ENCODE measurements around the gene RBP2. TPM values are rescaled to one million over a fixed set of nuclear protein-coding genes. Genes with fewer than 3 reads are reported as not detected.
A peak's percentile ranks its signal among the peaks of the same experiment; 100 is the strongest.

RBP2 gene
- total RNA-seq, 1 donor: not detected

- Histone ChIP-seq H3K36me3 (ENCODE audit: insufficient read depth, low read length) (no peaks in the 10 kb centered on the region), H3K4me2 (ENCODE audit: insufficient read depth, low read length) (no peak overlapping the region), H3K27ac (ENCODE audit: low read depth, low read length) (no peak overlapping the region), H3K4me3 (ENCODE audit: insufficient read depth, low read length) (no peak overlapping the region), H3K27me3 (ENCODE audit: insufficient read depth, low read length) (no peaks in the 10 kb centered on the region), H2AFZ (ENCODE audit: low read length) (no peak overlapping the region), H3K79me2 (ENCODE audit: insufficient read depth, low read length) (no peaks in the 10 kb centered on the region), H4K20me1 (ENCODE audit: insufficient read depth, low read length) (no peaks in the 10 kb centered on the region), H3K4me1 (ENCODE audit: insufficient read depth, low read length) (no peaks in the 10 kb centered on the region), H3K9me3 (ENCODE audit: low read depth, low read length) (no peaks in the 10 kb centered on the region)
- TF ChIP-seq, protein P1, sequence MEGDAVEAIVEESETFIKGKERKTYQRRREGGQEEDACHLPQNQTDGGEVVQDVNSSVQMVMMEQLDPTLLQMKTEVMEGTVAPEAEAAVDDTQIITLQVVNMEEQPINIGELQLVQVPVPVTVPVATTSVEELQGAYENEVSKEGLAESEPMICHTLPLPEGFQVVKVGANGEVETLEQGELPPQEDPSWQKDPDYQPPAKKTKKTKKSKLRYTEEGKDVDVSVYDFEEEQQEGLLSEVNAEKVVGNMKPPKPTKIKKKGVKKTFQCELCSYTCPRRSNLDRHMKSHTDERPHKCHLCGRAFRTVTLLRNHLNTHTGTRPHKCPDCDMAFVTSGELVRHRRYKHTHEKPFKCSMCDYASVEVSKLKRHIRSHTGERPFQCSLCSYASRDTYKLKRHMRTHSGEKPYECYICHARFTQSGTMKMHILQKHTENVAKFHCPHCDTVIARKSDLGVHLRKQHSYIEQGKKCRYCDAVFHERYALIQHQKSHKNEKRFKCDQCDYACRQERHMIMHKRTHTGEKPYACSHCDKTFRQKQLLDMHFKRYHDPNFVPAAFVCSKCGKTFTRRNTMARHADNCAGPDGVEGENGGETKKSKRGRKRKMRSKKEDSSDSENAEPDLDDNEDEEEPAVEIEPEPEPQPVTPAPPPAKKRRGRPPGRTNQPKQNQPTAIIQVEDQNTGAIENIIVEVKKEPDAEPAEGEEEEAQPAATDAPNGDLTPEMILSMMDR (IDR thresholded peaks at IDR 0.05; ENCODE audit: extremely low read depth, low read depth, low read length): no peak
- peak; percentile 23 for DNase-seq (ENCODE audit: insufficient read length, low spot score, missing footprints)
Measured at GRCh38 chr3:139448104-139448503, 28.2 kb downstream of the RBP2 start.

DNA sequence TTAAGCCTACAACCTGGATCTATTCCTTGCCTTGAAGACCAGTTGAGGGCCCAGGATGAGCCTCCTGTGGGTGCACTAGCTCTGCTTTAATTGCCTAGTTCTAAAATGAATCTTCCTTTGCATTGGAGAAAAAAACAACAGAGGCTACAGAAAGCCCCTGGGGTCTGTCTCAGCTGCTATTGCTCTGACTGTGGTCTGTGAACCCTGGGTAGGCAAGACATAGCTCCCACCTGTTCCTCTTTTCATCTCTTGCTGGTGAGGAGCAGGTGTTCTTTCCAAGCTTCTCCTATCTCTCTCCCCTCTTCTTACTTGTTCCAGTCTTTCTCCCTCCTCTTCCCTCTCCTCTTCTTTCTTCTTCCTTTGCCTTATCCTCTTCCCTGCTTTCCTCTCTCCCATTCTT lies 28.8 kb downstream of the RBP2 start:
- Histone ChIP-seq H4K20me1 (ENCODE audit: insufficient read depth, low read length) (no peaks in the 10 kb centered on the region), H3K4me1 (ENCODE audit: insufficient read depth, low read length) (no peaks in the 10 kb centered on the region), H3K27me3 (ENCODE audit: insufficient read depth, low read length) (no peaks in the 10 kb centered on the region), H3K4me3 (ENCODE audit: insufficient read depth, low read length) (no peak overlapping the region), H3K9me3 (ENCODE audit: low read depth, low read length) (no peaks in the 10 kb centered on the region), H3K79me2 (ENCODE audit: insufficient read depth, low read length) (no peaks in the 10 kb centered on the region), H3K36me3 (ENCODE audit: insufficient read depth, low read length) (no peaks in the 10 kb centered on the region), H3K27ac (ENCODE audit: low read depth, low read length) (no peak overlapping the region), H2AFZ (ENCODE audit: low read length) (no peak overlapping the region), H3K4me2 (ENCODE audit: insufficient read depth, low read length) (no peak overlapping the region)
- TF ChIP-seq, protein P1 (IDR thresholded peaks at IDR 0.05; ENCODE audit: extremely low read depth, low read depth, low read length): no peak
- no peak for DNase-seq (ENCODE audit: insufficient read length, low spot score, missing footprints)

DNA sequence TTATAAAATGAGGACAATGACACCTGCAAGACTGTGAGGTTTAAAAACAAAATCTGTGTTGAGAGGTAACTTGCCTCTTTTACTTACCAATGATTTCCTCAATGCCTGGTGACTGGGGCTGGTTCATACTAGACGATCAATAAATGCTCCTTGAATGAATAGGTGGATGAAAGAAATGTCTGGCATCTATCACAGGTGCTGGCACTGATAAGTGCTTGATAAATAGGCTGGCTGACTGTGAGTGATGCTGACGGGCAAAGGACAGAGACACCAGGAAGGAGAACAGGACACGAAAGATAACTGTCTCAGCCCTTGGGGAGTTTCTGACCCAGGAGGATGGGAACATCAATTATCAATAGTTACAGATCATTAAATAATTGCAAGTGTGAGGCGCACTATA lies 31.9 kb downstream of the RBP2 start:
- Histone ChIP-seq H3K79me2 (ENCODE audit: insufficient read depth, low read length) (no peaks in the 10 kb centered on the region), H3K27me3 (ENCODE audit: insufficient read depth, low read length) (no peaks in the 10 kb centered on the region), H3K27ac (ENCODE audit: low read depth, low read length) (no peak overlapping the region), H3K36me3 (ENCODE audit: insufficient read depth, low read length) (no peaks in the 10 kb centered on the region), H4K20me1 (ENCODE audit: insufficient read depth, low read length) (no peaks in the 10 kb centered on the region), H3K9me3 (ENCODE audit: low read depth, low read length) (no peaks in the 10 kb centered on the region), H3K4me2 (ENCODE audit: insufficient read depth, low read length) (no peak overlapping the region), H3K4me1 (ENCODE audit: insufficient read depth, low read length) (no peaks in the 10 kb centered on the region), H3K4me3 (ENCODE audit: insufficient read depth, low read length) (no peak overlapping the region), H2AFZ (ENCODE audit: low read length) (no peak overlapping the region)
- DNase-seq (ENCODE audit: insufficient read length, low spot score, missing footprints): no peak
- TF ChIP-seq, protein P1 (IDR thresholded peaks at IDR 0.05; ENCODE audit: extremely low read depth, low read depth, low read length): no peak

DNA sequence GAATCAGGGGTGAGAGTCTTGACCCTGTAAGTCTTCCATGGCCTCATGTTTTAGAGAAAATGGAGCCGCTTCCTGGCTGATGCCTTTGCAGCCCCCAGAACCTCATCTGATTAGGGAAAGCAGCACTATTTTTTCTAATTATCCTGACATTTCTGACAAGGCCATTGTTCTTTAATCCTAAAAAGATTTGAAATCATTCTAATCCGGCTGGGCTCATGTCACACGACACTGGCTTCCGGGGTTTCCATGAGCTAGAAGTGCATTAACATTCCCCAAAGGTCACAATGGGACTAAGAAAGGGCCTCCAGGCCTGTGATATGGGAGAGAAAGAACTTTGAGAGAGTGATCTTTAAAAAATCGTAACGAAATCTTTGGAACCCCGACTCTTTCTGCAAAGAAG lies 33.1 kb downstream of the RBP2 start:
- Histone ChIP-seq H3K4me1 (ENCODE audit: insufficient read depth, low read length) (no peaks in the 10 kb centered on the region), H2AFZ (ENCODE audit: low read length) (no peak overlapping the region), H3K4me2 (ENCODE audit: insufficient read depth, low read length) (no peak overlapping the region), H3K27me3 (ENCODE audit: insufficient read depth, low read length) (no peaks in the 10 kb centered on the region), H4K20me1 (ENCODE audit: insufficient read depth, low read length) (no peaks in the 10 kb centered on the region), H3K79me2 (ENCODE audit: insufficient read depth, low read length) (no peaks in the 10 kb centered on the region), H3K36me3 (ENCODE audit: insufficient read depth, low read length) (no peaks in the 10 kb centered on the region), H3K27ac (ENCODE audit: low read depth, low read length) (no peak overlapping the region), H3K4me3 (ENCODE audit: insufficient read depth, low read length) (no peak overlapping the region), H3K9me3 (ENCODE audit: low read depth, low read length) (no peaks in the 10 kb centered on the region)
- peak; percentile 26 for DNase-seq (ENCODE audit: insufficient read length, low spot score, missing footprints)
- TF ChIP-seq, protein P1 (IDR thresholded peaks at IDR 0.05; ENCODE audit: extremely low read depth, low read depth, low read length): no peak
